ENCODE data around the gene LGR6. TPM values are rescaled to one million over a fixed set of nuclear protein-coding genes. Genes with fewer than 3 reads are reported as not detected.

The LGR6 gene
- not detected for polyA plus RNA-seq (2012; ENCODE audit: insufficient read length, low read depth)

GRCh38 chr1:202193614-202194327 is at the start of gene LGR6:
TSS of gene LGR6 (plus strand) at chr1:202193799. CDS start at chr1:202193990, 191 bp downstream.
- TF ChIP-seq TAF1 (IDR thresholded peaks at IDR 0.05; ENCODE audit: borderline replicate concordance, insufficient read depth, low read length), result no peak
- TF ChIP-seq SIN3A (IDR thresholded peaks at IDR 0.05; ENCODE audit: borderline replicate concordance, insufficient read depth, low read length), result no peak
- no peak for TF ChIP-seq REST (IDR thresholded peaks at IDR 0.05; ENCODE audit: insufficient read depth in 1 of 2, low read depth in 2 of 2, low read length in 2 of 2)
- TF ChIP-seq FOXP2 (optimal IDR thresholded peaks at IDR 0.05; ENCODE audit: borderline replicate concordance, extremely low read depth, extremely low read length, insufficient read depth), result no peak
- no peak for TF ChIP-seq POLR2AphosphoS5 (IDR thresholded peaks at IDR 0.05; ENCODE audit: low read depth, low read length)

GRCh38 chr1:202144402-202145067 is 49.1 kb upstream of the LGR6 start, which contains the start of gene ARL8A:
TSS of gene ARL8A (minus strand) at chr1:202144737. CDS start at chr1:202144572, 165 bp downstream.
- TF ChIP-seq REST (IDR thresholded peaks at IDR 0.05; ENCODE audit: insufficient read depth in 1 of 2, low read depth in 2 of 2, low read length in 2 of 2) (peak in 1 of 2 experiments; percentile 49; a peak in 1 of 4 replicates), SIN3A (IDR thresholded peaks at IDR 0.05; ENCODE audit: borderline replicate concordance, insufficient read depth, low read length) (0 out of 2 replicates have a peak, but pooled peaks have one; percentile 11), FOXP2 (optimal IDR thresholded peaks at IDR 0.05; ENCODE audit: borderline replicate concordance, extremely low read depth, extremely low read length, insufficient read depth) (no peak), TAF1 (IDR thresholded peaks at IDR 0.05; ENCODE audit: borderline replicate concordance, insufficient read depth, low read length) (0 out of 2 replicates have a peak, but pooled peaks have one; percentile 48), POLR2AphosphoS5 (IDR thresholded peaks at IDR 0.05; ENCODE audit: low read depth, low read length) (peak; percentile 51; the same call in 1 of the 2 replicates)

- TF ChIP-seq TAF1 (IDR thresholded peaks at IDR 0.05; ENCODE audit: borderline replicate concordance, insufficient read depth, low read length) (no peak), FOXP2 (optimal IDR thresholded peaks at IDR 0.05; ENCODE audit: borderline replicate concordance, extremely low read depth, extremely low read length, insufficient read depth) (no peak), SIN3A (IDR thresholded peaks at IDR 0.05; ENCODE audit: borderline replicate concordance, insufficient read depth, low read length) (no peak), POLR2AphosphoS5 (IDR thresholded peaks at IDR 0.05; ENCODE audit: low read depth, low read length) (no peak), REST (IDR thresholded peaks at IDR 0.05; ENCODE audit: insufficient read depth in 1 of 2, low read depth in 2 of 2, low read length in 2 of 2) (no peak)
Observed at GRCh38 chr1:202145068-202145743, 48.4 kb upstream of the LGR6 start.

GRCh38 chr1:202146279-202146678 is 47.3 kb upstream of the LGR6 start:
- TF ChIP-seq SIN3A (IDR thresholded peaks at IDR 0.05; ENCODE audit: borderline replicate concordance, insufficient read depth, low read length) (no peak), FOXP2 (optimal IDR thresholded peaks at IDR 0.05; ENCODE audit: borderline replicate concordance, extremely low read depth, extremely low read length, insufficient read depth) (no peak)

- TF ChIP-seq POLR2AphosphoS5 (IDR thresholded peaks at IDR 0.05; ENCODE audit: low read depth, low read length) (no peak), TAF1 (IDR thresholded peaks at IDR 0.05; ENCODE audit: borderline replicate concordance, insufficient read depth, low read length) (no peak), REST (IDR thresholded peaks at IDR 0.05; ENCODE audit: insufficient read depth in 1 of 2, low read depth in 2 of 2, low read length in 2 of 2) (no peak), FOXP2 (optimal IDR thresholded peaks at IDR 0.05; ENCODE audit: borderline replicate concordance, extremely low read depth, extremely low read length, insufficient read depth) (no peak), SIN3A (IDR thresholded peaks at IDR 0.05; ENCODE audit: borderline replicate concordance, insufficient read depth, low read length) (no peak)
Observed at GRCh38 chr1:202146993-202147392, 46.6 kb upstream of the LGR6 start.

All from PFSK-1 (cell line).